HK-2 (cell line): ENCODE measurements around the gene MYO18A.

Experiments
- DNase-seq: peaks from one replicate; pipeline ENCODE4 v3.0.0-alpha.2; 2018; ENCODE audit not compliant: unreplicated experiment

MYO18A gene

DNA sequence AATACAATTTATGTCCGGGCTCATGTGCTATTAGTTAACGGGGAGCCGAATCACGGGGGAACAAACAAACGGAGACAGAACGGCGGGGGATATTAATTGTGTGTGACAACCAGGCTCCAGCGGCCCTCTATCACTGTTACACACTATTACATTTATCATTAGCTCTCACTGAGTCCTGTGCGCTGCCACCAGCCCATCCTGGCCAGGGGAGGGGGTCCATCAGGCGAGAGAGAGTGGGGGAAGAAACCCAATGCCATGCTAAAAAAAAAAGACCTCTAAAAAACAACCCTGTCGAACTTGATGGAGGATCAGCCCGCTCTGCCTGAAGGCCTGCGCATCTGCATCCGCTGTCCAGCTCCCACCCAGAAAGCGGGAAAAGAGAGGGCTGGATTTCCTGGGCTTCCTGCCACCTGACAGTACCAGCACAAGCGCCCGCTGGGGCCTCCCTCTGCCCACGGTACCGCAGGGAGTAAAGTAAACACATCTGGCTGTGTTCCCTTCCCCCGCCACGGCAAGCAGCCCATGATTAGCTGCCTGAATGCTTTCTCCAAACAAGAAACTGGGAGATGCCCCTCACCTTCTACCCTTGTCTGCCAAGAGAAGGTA lies 95.6 kb downstream of the MYO18A start:
- DNase-seq = no peak

- no peak for DNase-seq
These were observed 99.2 kb downstream of the MYO18A start for GRCh38 chr17:29080965-29081364.

GRCh38 chr17:29080323-29080722 lies 99.9 kb downstream of the MYO18A start:
- no peak for DNase-seq

DNA sequence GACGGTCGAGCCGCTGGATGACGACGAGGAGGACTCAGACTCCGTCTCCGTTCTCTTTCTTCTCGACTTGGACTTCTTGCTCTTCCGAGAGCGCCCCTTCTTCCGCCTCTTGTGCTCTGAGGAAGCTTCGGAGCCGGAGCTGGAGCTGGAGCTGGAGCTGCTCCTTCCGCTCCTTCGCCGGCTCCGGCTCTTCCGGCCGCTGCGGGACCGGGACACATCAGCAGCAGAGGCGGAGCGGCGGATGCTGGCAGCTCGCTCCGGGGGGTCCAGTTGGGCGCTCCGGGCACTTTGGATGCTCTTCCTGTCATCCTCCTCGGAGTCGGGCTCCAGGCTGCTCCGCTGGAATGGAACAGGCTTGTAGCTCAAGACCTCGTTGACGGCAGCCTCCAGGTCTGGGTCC lies 100.3 kb downstream of the MYO18A start:
- DNase-seq = no peak

GRCh38 chr17:29079433-29079832 lies 100.8 kb downstream of the MYO18A start:
- DNase-seq = no peak

- no peak for DNase-seq
These were observed 101.8 kb downstream of the MYO18A start for GRCh38 chr17:29078183-29079045.

GRCh38 chr17:29077320-29077719 lies 102.9 kb downstream of the MYO18A start:
- DNase-seq = no peak

- DNase-seq = no peak
These were observed 103.5 kb downstream of the MYO18A start for GRCh38 chr17:29076722-29077121.

GRCh38 chr17:29076087-29076486 lies 104.1 kb downstream of the MYO18A start:
- DNase-seq = no peak

GRCh38 chr17:29074488-29074887 lies 105.7 kb downstream of the MYO18A start:
- no peak for DNase-seq

DNA sequence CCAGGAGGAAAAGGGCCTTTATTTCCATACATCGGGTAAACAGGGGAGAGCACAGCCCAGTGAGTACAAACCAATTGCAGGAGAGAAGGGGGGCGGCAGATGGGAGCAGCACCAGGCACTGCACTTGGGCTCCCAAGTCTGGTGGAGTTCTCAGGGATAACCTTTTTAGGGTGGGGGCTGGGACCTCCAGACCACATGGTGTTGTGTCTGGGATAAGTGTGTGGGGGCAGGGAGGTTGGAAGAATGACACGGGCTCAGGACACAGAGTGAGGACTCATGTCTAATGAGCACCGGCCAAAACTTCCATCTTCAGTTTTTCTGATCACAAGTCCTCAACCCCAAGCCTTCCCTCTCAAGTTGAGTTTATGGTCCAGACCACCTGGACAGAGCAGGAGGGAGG lies 106.7 kb downstream of the MYO18A start:
- DNase-seq = no peak

DNA sequence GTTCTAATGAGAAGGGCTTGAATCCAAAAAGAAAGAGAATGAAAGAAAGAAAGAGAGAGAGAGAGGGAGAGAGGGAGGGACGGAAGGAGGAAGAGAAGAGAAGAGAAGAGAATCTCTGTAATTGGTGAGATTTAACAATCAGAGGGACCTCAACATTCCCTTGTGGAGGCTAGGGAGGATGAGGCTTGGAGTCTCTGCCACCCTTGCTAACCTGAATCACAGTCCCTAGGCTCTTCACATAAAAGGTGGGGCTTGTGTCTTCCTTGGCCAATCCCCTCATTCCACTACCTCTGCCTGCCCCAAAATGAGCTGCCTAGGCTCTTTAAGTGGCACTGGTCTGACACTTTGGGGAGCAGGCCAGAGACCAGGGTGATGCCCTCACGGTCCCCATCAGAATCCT lies 107.2 kb downstream of the MYO18A start:
- DNase-seq = no peak

- no peak for DNase-seq
These were observed 108.9 kb downstream of the MYO18A start for GRCh38 chr17:29071303-29071702.

GRCh38 chr17:29070781-29071180 lies 109.4 kb downstream of the MYO18A start:
- no peak for DNase-seq

DNA sequence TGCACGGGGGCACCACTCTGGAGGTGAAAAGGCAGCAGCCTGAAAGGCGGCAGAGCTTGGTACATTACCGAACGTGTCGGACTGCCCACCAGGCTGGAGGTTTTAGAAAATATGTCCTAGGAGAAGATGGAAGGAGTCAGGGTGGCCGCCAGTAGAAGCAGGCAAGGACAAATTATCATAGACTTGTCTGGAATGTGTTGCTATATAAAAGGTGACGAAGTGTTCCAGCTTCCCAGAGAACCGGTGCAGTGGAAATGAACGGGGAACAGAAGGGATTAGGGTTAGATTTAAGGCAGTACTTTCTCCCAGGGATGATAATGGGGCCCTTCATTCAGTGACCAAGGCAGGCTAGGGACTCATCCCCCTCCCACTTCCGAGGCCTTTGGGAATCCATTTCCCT lies 109.9 kb downstream of the MYO18A start:
- DNase-seq = no peak

DNA sequence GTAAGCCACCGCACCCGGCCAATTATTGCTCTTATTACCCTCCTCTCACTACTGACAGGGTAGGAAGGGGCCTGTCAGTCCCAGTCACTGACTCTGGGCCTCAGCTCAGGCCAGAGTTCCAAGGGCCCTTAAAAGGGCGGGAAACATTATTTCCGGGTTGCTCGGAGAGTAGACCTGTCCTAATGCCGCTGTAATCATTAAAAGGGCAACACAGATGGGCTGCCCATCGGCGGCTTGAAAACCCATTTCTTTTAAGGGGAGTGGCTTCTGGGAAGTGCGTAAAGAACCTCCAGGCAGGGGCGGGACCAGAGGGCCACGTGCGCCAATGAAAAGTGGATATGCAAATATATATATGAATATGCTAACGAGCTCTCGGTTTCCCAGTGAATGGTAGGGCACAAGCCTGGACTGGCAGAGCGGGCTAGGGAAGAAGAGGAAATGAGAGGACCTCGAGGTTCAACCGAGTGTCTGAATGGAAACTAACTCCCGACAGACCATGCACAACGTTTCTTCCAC lies 110.6 kb downstream of the MYO18A start:
- no peak for DNase-seq

DNA sequence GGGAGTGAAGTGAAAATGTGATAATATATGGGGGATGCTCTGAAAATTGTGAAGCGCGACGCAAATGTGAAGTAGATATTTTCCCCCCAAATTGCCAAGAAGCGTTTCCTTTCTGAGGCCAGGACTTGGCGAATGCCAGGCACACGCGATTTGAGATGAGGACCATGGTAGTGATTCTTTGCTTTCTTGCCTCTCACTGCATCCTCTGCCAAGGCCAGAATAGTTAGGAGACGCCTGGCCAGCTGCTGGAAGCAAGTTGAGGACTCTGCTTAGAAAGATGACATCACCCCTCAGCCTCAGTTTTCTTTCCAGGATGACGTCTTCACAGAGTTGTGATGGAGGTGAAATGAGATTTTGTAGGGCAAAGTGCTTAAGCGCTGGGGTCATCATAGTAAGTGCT lies 111.4 kb downstream of the MYO18A start:
- no peak for DNase-seq

DNA sequence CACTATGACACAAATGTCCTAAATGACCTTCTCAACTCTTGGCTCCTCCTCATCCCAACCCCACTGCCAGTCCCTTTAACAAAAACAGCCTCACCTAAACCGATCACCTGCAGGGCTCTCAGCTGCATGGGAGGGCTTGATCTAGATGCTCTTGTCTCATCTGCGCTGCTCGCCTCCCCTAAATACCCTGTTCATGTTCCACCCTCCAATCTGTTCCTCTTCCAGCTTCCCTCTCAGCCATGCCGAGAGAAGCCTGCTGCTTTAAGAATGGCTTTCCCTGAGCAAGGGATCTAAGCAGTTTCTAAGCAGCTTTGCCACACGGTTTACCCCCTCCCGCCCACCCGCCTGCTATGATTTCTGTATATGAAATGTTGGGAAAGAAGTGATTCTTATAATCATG lies 113.6 kb downstream of the MYO18A start:
- no peak for DNase-seq

GRCh38 chr17:29066047-29066446 lies 114.2 kb downstream of the MYO18A start:
- no peak for DNase-seq

GRCh38 chr17:29063992-29064391 lies 116.2 kb downstream of the MYO18A start:
- DNase-seq = no peak

- no peak for DNase-seq
These were observed 118.0 kb downstream of the MYO18A start for GRCh38 chr17:29062215-29062614.

DNA sequence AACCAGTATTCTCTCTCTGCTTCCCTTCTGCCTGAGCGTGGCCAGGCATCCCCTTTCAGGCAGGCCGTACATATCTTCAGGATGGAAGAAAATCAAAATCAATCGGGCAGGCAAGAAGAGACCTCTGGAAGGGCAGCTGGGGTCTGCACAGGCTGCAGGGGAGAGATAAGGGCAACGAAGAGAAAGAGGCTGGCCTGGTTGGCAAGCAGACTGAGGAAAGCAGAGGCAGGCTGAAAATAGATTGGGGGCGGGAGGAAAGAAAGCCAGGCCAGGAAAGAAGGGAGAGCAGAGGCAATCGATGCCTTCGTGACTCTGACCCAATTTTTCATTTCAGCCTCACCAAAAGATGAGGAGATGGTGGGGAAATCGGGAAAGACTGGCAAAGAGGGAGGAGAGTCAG lies 119.2 kb downstream of the MYO18A start:
- DNase-seq = no peak

- no peak for DNase-seq
These were observed 119.7 kb downstream of the MYO18A start for GRCh38 chr17:29060475-29060874.
